GM23338 (cell line): ENCODE results near the gene SPRED2. TPM values are rescaled to one million over a fixed set of nuclear protein-coding genes. Genes with fewer than 3 reads are reported as not detected.

Experiments
- CREB1 ChIP-seq: fragments of 250-450 bp; sonication (Bioruptor Pico); IDR thresholded peaks from 2 replicates; pipeline ENCODE4 v1.5.0; 2020; ENCODE audit warnings: low read depth, mild to moderate bottlenecking, moderate library complexity
- EZH2phosphoT487 ChIP-seq: fragments of 200-600 bp; sonication (generic); IDR thresholded peaks from one replicate; pipeline ENCODE4 v1.8.1; 2018; ENCODE audit warnings: antibody characterized with exemption; ENCODE audit not compliant: unreplicated experiment
- POLR2AphosphoS5 ChIP-seq: IDR thresholded peaks from 2 replicates; pipeline ENCODE4 v1.6.1; 2016; ENCODE audit warnings: antibody characterized with exemption, low read depth
- REST ChIP-seq: IDR thresholded peaks from one replicate; pipeline ENCODE4 v1.6.1; 2018; ENCODE audit warnings: antibody characterized with exemption; ENCODE audit not compliant: unreplicated experiment
- ZNF114 ChIP-seq: fragments of 250-450 bp; sonication (Bioruptor Pico); IDR thresholded peaks from 2 replicates; pipeline ENCODE4 v1.5.0; 2020; ENCODE audit warnings: mild to moderate bottlenecking, moderate library complexity
- ZNF331 ChIP-seq: fragments of 250-450 bp; sonication (Bioruptor Pico); IDR thresholded peaks from 2 replicates; pipeline ENCODE4 v1.5.0; 2020; ENCODE audit warnings: low read depth, mild to moderate bottlenecking, moderate library complexity
- polyA plus RNA-seq: library from polyadenylated mRNA; unstranded; fragments of >200 nt; fragmentation: Nextera tagmentation; extraction: Ambion mirVana; gene quantifications from 2 replicates; pipeline ENCODE4 v1.2.1, GENCODE V29; 2016
- total RNA-seq: library from RNA; depleted of rRNA; stranded (reverse); fragments of >200 nt; shearing (Covaris generic); gene quantifications from 2 replicates; pipeline ENCODE4 v1.2.3, GENCODE V29; 2014
- TF ChIP-seq, protein P1 (sequence below): fragments of 250-450 bp; sonication (Bioruptor Pico); IDR thresholded peaks from 2 replicates; pipeline ENCODE4 v1.5.0; 2020; ENCODE audit warnings: mild to moderate bottlenecking, moderate library complexity

SPRED2 gene
- total and polyA plus RNA-seq, 2 experiments from 2014 or later: 8.7 to 13.0 TPM

- TF ChIP-seq, protein P1, sequence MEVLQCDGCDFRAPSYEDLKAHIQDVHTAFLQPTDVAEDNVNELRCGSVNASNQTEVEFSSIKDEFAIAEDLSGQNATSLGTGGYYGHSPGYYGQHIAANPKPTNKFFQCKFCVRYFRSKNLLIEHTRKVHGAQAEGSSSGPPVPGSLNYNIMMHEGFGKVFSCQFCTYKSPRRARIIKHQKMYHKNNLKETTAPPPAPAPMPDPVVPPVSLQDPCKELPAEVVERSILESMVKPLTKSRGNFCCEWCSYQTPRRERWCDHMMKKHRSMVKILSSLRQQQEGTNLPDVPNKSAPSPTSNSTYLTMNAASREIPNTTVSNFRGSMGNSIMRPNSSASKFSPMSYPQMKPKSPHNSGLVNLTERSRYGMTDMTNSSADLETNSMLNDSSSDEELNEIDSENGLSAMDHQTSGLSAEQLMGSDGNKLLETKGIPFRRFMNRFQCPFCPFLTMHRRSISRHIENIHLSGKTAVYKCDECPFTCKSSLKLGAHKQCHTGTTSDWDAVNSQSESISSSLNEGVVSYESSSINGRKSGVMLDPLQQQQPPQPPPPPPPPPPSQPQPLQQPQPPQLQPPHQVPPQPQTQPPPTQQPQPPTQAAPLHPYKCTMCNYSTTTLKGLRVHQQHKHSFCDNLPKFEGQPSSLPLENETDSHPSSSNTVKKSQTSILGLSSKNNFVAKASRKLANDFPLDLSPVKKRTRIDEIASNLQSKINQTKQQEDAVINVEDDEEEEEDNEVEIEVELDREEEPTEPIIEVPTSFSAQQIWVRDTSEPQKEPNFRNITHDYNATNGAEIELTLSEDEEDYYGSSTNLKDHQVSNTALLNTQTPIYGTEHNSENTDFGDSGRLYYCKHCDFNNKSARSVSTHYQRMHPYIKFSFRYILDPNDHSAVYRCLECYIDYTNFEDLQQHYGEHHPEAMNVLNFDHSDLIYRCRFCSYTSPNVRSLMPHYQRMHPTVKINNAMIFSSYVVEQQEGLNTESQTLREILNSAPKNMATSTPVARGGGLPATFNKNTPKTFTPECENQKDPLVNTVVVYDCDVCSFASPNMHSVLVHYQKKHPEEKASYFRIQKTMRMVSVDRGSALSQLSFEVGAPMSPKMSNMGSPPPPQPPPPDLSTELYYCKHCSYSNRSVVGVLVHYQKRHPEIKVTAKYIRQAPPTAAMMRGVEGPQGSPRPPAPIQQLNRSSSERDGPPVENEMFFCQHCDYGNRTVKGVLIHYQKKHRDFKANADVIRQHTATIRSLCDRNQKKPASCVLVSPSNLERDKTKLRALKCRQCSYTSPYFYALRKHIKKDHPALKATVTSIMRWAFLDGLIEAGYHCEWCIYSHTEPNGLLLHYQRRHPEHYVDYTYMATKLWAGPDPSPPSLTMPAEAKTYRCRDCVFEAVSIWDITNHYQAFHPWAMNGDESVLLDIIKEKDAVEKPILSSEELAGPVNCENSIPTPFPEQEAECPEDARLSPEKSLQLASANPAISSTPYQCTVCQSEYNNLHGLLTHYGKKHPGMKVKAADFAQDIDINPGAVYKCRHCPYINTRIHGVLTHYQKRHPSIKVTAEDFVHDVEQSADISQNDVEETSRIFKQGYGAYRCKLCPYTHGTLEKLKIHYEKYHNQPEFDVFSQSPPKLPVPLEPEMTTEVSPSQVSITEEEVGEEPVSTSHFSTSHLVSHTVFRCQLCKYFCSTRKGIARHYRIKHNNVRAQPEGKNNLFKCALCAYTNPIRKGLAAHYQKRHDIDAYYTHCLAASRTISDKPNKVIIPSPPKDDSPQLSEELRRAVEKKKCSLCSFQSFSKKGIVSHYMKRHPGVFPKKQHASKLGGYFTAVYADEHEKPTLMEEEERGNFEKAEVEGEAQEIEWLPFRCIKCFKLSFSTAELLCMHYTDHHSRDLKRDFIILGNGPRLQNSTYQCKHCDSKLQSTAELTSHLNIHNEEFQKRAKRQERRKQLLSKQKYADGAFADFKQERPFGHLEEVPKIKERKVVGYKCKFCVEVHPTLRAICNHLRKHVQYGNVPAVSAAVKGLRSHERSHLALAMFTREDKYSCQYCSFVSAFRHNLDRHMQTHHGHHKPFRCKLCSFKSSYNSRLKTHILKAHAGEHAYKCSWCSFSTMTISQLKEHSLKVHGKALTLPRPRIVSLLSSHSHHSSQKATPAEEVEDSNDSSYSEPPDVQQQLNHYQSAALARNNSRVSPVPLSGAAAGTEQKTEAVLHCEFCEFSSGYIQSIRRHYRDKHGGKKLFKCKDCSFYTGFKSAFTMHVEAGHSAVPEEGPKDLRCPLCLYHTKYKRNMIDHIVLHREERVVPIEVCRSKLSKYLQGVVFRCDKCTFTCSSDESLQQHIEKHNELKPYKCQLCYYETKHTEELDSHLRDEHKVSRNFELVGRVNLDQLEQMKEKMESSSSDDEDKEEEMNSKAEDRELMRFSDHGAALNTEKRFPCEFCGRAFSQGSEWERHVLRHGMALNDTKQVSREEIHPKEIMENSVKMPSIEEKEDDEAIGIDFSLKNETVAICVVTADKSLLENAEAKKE (CRISPR knock-in tag): no peak
- no peak for TF ChIP-seq CREB1
- TF ChIP-seq ZNF114: no peak
- no peak for TF ChIP-seq POLR2AphosphoS5
- TF ChIP-seq EZH2phosphoT487: no peak
- no peak for TF ChIP-seq ZNF331 (CRISPR knock-in tag)
- TF ChIP-seq REST: no peak
Measured at GRCh38 chr2:65395621-65396347, 36.6 kb downstream of the SPRED2 start (continued).
